BJ (cell line): ENCODE measurements around the gene CCL2. TPM values are rescaled to one million over a fixed set of nuclear protein-coding genes. Genes with fewer than 3 reads are reported as not detected.

ENCODE experiments used
- CTCF ChIA-PET: fragments of 350-600 bp; formaldehyde crosslinking; extraction: SDS; loops from one replicate; lab custom pipeline; 2021; ENCODE audit warnings: antibody characterized with exemption, inconsistent platforms; lab: Yijun Ruan, JAX
- POLR2A ChIA-PET: fragments of 300-600 bp; sonication (Branson Sonifier 250); formaldehyde crosslinking; extraction: SDS; loops from one replicate; lab custom pipeline; 2021; ENCODE audit warnings: antibody characterized with exemption; lab: Charles Lee
- DNase-seq: peaks from one replicate; pipeline ENCODE4 v3.0.0-alpha.2; 2011; ENCODE audit warnings: low read depth
- H3K27me3 ChIP-seq: 2 replicates; pipeline ENCODE4 v1.6.0; 2011; ENCODE audit warnings: low read length; ENCODE audit not compliant: control insufficient read depth, insufficient read depth
- H3K36me3 ChIP-seq: 2 replicates; pipeline ENCODE4 v1.5.1; 2011; ENCODE audit warnings: low read length; ENCODE audit not compliant: control insufficient read depth, insufficient read depth
- H3K4me3 ChIP-seq: 2 replicates; pipeline ENCODE4 v1.5.1; 2011; ENCODE audit warnings: low read depth, mild to moderate bottlenecking, control low read depth, low read length
- CTCF ChIP-seq: IDR thresholded peaks from 2 replicates; pipeline ENCODE4 v1.5.1; 2011; ENCODE audit warnings: low read depth, mild to moderate bottlenecking, control low read depth, inconsistent platforms, low read length, moderate library complexity; ENCODE audit not compliant: insufficient read depth
- polyA plus RNA-seq: library from polyadenylated mRNA; depleted of rRNA; stranded (reverse); fragments of >200 nt; gene quantifications from 2 replicates; pipeline ENCODE4 v1.2.3, GENCODE V29; 2011

CCL2 gene
- polyA plus RNA-seq, 1 experiment: 303 TPM

- Histone ChIP-seq H3K4me3 (no peak overlapping the region), H3K27me3 (no peaks in the 10 kb centered on the region), H3K36me3 (no peaks in the 10 kb centered on the region)
- CTCF ChIA-PET: interaction anchor here (0.9 to 3.8 kb wide), 9 partner anchors 16 to 118 kb away, joined by 3 to 34 read pairs (median 4); partner anchors contain the start of gene CCL1
- TF ChIP-seq CTCF: no peak
- DNase-seq: no peak
- POLR2A ChIA-PET: interaction anchor here (0.6 kb wide), 1 partner anchor 712 kb away, joined by 3 read pairs; the partner anchor contains the start of genes CCT6B and ZNF830
Observed at GRCh38 chr17:34249478-34249877, 5.6 kb upstream of the CCL2 start.

GRCh38 chr17:34251186-34251585, 3.9 kb upstream of the CCL2 start:
- ChIA-PET POLR2A (no interaction called here), CTCF (interaction anchor here (2.3 to 3.8 kb wide), 3 partner anchors 50 to 110 kb away, joined by 12 to 34 read pairs (median 25); partner anchors contain the start of gene CCL1)
- no peak for TF ChIP-seq CTCF
- Histone ChIP-seq H3K27me3 (no peaks in the 10 kb centered on the region), H3K36me3 (no peaks in the 10 kb centered on the region), H3K4me3 (no peak overlapping the region)
- no peak for DNase-seq

GRCh38 chr17:34252095-34252443, 3.0 kb upstream of the CCL2 start:
- CTCF ChIA-PET: interaction anchor here (0.8 to 2.3 kb wide), 7 partner anchors 29 to 109 kb away, joined by 3 to 27 read pairs (median 3); partner anchors contain the start of gene CCL13
- POLR2A ChIA-PET: interaction anchor here (0.5 to 0.6 kb wide), 2 partner anchors 61 to 967 kb away, joined by 3 read pairs; no protein-coding TSS in a partner anchor
- no peaks in the 10 kb centered on the region for H3K27me3 ChIP-seq
- no peaks in the 10 kb centered on the region for H3K36me3 ChIP-seq
- no peak overlapping the region for H3K4me3 ChIP-seq
- DNase-seq: no peak
- TF ChIP-seq CTCF: no peak

GRCh38 chr17:34252444-34253138, 2.5 kb upstream of the CCL2 start:
- POLR2A ChIA-PET: interaction anchor here (0.5 to 0.6 kb wide), 2 partner anchors 61 to 967 kb away, joined by 3 read pairs; no protein-coding TSS in a partner anchor
- peak; percentile 81 for DNase-seq
- CTCF ChIA-PET: interaction anchor here (0.8 to 2.3 kb wide), 7 partner anchors 30 to 109 kb away, joined by 3 to 27 read pairs (median 3); partner anchors contain the start of gene CCL13
- H3K27me3 ChIP-seq: no peaks in the 10 kb centered on the region
- TF ChIP-seq CTCF: no peak
- no peak overlapping the region for H3K4me3 ChIP-seq
- H3K36me3 ChIP-seq: no peaks in the 10 kb centered on the region

- no peaks in the 10 kb centered on the region for H3K36me3 ChIP-seq
- no peak for TF ChIP-seq CTCF
- ChIA-PET CTCF (interaction anchor here (1.1 to 2.3 kb wide), 5 partner anchors 52 to 108 kb away, joined by 3 to 27 read pairs (median 3); partner anchors contain the start of gene CCL13), POLR2A (no interaction called here)
- no peaks in the 10 kb centered on the region for H3K27me3 ChIP-seq
- no peak overlapping the region for H3K4me3 ChIP-seq
- DNase-seq: no peak
Observed at GRCh38 chr17:34253139-34253525, 2.0 kb upstream of the CCL2 start.
